Neural cell (in vitro differentiated cells): ENCODE data around the gene B4GALT4. TPM values are rescaled to one million over a fixed set of nuclear protein-coding genes. Genes with fewer than 3 reads are reported as not detected.

Experiments
- H2AFZ ChIP-seq: fragments of 200-600, 300-800 bp; sonication (generic), shearing (Covaris generic); 2 replicates; pipeline ENCODE4 v1.6.0; 2014; ENCODE audit warnings: low read depth, mild to moderate bottlenecking, antibody characterized with exemption, low read length, moderate library complexity
- H3F3A ChIP-seq: fragments of 200-600 bp; shearing (Covaris generic); 2 replicates; pipeline ENCODE4 v1.6.1; 2016; ENCODE audit warnings: mild to moderate bottlenecking, moderate library complexity, mixed read lengths, antibody characterized with exemption, low read length; ENCODE audit not compliant: insufficient read depth, poor library complexity, severe bottlenecking
- H3K27ac ChIP-seq: fragments of 200-600, 300-800 bp; sonication (generic), shearing (Covaris generic); 2 replicates; pipeline ENCODE4 v1.5.1; 2014; ENCODE audit warnings: mild to moderate bottlenecking, low read length, moderate library complexity
- H3K27me3 ChIP-seq: fragments of 300-800, 200-600 bp; sonication (generic), shearing (Covaris generic); 2 replicates; pipeline ENCODE4 v1.6.0; 2014; ENCODE audit warnings: mild to moderate bottlenecking, low read depth, low read length, moderate library complexity; ENCODE audit not compliant: insufficient read depth
- H3K36me3 ChIP-seq: fragments of 300-800, 200-600 bp; sonication (generic), shearing (Covaris generic); 2 replicates; pipeline ENCODE4 v1.5.1; 2014; ENCODE audit warnings: mild to moderate bottlenecking, antibody characterized with exemption, low read length, moderate library complexity; ENCODE audit not compliant: insufficient read depth
- H3K4me2 ChIP-seq: fragments of 300-800, 200-600 bp; sonication (generic), shearing (Covaris generic); 2 replicates; pipeline ENCODE4 v1.6.0; 2014; ENCODE audit warnings: mild to moderate bottlenecking, low read length
- H3K4me3 ChIP-seq: fragments of 300-800, 200-600 bp; sonication (generic), shearing (Covaris generic); 2 replicates; pipeline ENCODE4 v1.5.1; 2014; ENCODE audit warnings: mild to moderate bottlenecking, low read length, moderate library complexity
- H3K79me2 ChIP-seq: fragments of 200-600 bp; shearing (Covaris generic); replicated peaks from 2 replicates; pipeline ENCODE4 v1.6.0; 2014; ENCODE audit warnings: mild to moderate bottlenecking, low read length, moderate library complexity; ENCODE audit not compliant: insufficient read depth
- H3K9ac ChIP-seq: fragments of 300-800, 200-600 bp; sonication (generic), shearing (Covaris generic); 2 replicates; pipeline ENCODE4 v1.6.1; 2016; ENCODE audit warnings: mild to moderate bottlenecking, low read length, mixed read lengths
- H3K9me2 ChIP-seq: fragments of 200-600 bp; shearing (Covaris generic); 2 replicates; pipeline ENCODE4 v1.6.1; 2016; ENCODE audit warnings: mild to moderate bottlenecking, low read length, mixed read lengths; ENCODE audit not compliant: insufficient read depth
- H3K9me3 ChIP-seq: fragments of 200-600, 300-800 bp; sonication (generic), shearing (Covaris generic); 2 replicates; pipeline ENCODE4 v1.6.1; 2016; ENCODE audit warnings: mild to moderate bottlenecking, mixed run types, low read length, moderate library complexity, mixed read lengths
- H4K20me1 ChIP-seq: fragments of 200-600 bp; shearing (Covaris generic); 2 replicates; pipeline ENCODE4 v1.6.1; 2016; ENCODE audit warnings: mild to moderate bottlenecking, mixed run types; ENCODE audit not compliant: insufficient read depth
- EP300 ChIP-seq: fragments of 450-650 bp; conservative IDR thresholded peaks from 2 replicates; pipeline ENCODE4 v1.6.1; 2014; ENCODE audit warnings: antibody characterized with exemption, mild to moderate bottlenecking, moderate library complexity; ENCODE audit not compliant: poor library complexity, severe bottlenecking
- EZH2 ChIP-seq: fragments of 200-600, 300-800 bp; shearing (Covaris generic), sonication (generic); IDR thresholded peaks from 2 replicates; pipeline ENCODE4 v1.6.1; 2014; ENCODE audit warnings: antibody characterized with exemption, low read length, borderline replicate concordance, mild to moderate bottlenecking; ENCODE audit not compliant: insufficient read depth, poor library complexity, severe bottlenecking
- MXI1 ChIP-seq: fragments of 450-650 bp; conservative IDR thresholded peaks from 2 replicates; pipeline ENCODE4 v1.6.1; 2014; ENCODE audit warnings: antibody characterized with exemption, mild to moderate bottlenecking; ENCODE audit not compliant: poor library complexity, severe bottlenecking
- POLR2AphosphoS5 ChIP-seq: IDR thresholded peaks from 2 replicates; pipeline ENCODE4 v1.6.1; 2012
- RAD21 ChIP-seq: fragments of 450-650 bp; conservative IDR thresholded peaks from 2 replicates; pipeline ENCODE4 v1.6.1; 2014; ENCODE audit warnings: antibody characterized with exemption, mild to moderate bottlenecking, moderate library complexity
- SMC3 ChIP-seq: fragments of 450-650 bp; conservative IDR thresholded peaks from 2 replicates; pipeline ENCODE4 v1.6.1; 2014; ENCODE audit warnings: antibody characterized with exemption, mild to moderate bottlenecking, moderate library complexity; ENCODE audit not compliant: poor library complexity
- TAF1 ChIP-seq: IDR thresholded peaks from 2 replicates; pipeline ENCODE4 v1.6.1; 2012; ENCODE audit warnings: low read depth
- polyA plus RNA-seq: library from polyadenylated mRNA; depleted of rRNA; stranded (reverse); fragments of >200 nt; gene quantifications from 2 replicates; pipeline ENCODE4 v1.2.3, GENCODE V29; 2014
- TF ChIP-seq, protein P1 (sequence below): fragments of 450-650 bp; IDR thresholded peaks from 2 replicates; pipeline ENCODE4 v1.5.1; 2014; ENCODE audit warnings: antibody characterized with exemption, mild to moderate bottlenecking, moderate library complexity; ENCODE audit not compliant: poor library complexity, severe bottlenecking
- TF ChIP-seq, protein P2 (sequence below): IDR thresholded peaks from 2 replicates; pipeline ENCODE4 v1.6.1; 2012; ENCODE audit warnings: borderline replicate concordance

Gene B4GALT4
- polyA plus RNA-seq, 1 donor from 2014 or later: 11.8 TPM

DNA sequence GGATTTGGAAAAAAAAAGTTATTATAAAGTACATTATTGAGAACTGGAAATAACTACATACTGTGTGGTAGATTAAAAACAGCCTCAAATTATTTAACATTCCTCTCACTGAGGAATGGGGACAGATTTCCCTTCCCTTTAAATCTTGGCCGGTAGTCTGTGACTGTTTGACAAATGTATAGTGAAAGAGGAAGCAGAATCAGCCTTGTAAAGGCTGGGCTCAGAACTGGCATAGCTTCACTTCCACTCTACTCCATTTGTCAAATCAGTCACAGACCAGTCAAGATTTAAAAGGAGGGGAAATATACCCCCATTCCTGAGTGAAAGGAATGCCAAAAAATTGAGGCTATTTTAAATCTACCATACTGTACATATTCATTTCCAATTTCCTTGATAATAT, 18.2 kb upstream of the B4GALT4 start:
- Histone ChIP-seq H3K9ac (no peak overlapping the region), H2AFZ (no peak overlapping the region)

DNA sequence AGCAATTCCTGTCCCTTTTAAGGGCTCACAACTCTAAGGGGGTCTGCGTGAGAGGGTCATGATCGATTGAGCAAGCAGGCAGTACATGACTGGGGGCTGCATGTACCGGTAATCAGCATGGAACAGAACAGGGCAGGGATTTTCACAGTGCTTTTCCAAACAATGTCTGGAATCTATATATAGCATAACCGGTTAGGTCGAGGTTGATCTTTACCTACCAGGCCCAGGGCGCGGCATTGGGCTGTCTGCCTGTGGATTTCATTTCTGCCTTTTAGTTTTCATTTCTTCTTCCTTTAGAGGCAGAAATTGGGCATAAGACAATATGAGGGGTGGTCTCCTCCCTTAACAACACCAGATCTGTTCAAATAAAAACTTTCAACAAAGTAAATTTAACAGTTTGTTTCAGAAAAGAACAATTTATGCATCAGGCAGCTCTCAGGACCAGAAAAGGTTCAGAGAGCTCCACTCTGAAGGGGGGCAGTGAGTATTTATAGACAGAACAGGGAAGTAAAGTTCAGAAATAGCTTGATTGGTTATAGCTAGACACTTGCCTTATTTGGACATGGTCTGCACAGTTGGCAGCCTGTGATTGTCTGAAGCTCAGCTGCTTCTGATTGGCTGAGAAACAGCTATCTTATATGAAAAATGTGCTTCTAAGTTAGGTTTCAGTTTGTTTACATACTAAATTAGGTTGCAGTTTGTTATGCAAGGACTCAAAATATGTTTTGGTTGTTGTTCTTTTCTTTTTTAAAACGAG, 17.2 kb upstream of the B4GALT4 start:
- no peaks in the 10 kb centered on the region for H3K36me3 ChIP-seq
- H3K4me3 ChIP-seq: no peak overlapping the region
- no peaks in the 10 kb centered on the region for H3K27me3 ChIP-seq
- no peaks in the 10 kb centered on the region for H4K20me1 ChIP-seq
- TF ChIP-seq TAF1 (no peak), EZH2 (no peak), SMC3 (no peak), MXI1 (no peak), POLR2AphosphoS5 (no peak), EP300 (no peak), RAD21 (no peak)
- TF ChIP-seq, protein P1, sequence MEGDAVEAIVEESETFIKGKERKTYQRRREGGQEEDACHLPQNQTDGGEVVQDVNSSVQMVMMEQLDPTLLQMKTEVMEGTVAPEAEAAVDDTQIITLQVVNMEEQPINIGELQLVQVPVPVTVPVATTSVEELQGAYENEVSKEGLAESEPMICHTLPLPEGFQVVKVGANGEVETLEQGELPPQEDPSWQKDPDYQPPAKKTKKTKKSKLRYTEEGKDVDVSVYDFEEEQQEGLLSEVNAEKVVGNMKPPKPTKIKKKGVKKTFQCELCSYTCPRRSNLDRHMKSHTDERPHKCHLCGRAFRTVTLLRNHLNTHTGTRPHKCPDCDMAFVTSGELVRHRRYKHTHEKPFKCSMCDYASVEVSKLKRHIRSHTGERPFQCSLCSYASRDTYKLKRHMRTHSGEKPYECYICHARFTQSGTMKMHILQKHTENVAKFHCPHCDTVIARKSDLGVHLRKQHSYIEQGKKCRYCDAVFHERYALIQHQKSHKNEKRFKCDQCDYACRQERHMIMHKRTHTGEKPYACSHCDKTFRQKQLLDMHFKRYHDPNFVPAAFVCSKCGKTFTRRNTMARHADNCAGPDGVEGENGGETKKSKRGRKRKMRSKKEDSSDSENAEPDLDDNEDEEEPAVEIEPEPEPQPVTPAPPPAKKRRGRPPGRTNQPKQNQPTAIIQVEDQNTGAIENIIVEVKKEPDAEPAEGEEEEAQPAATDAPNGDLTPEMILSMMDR: no peak
- TF ChIP-seq, protein P2, sequence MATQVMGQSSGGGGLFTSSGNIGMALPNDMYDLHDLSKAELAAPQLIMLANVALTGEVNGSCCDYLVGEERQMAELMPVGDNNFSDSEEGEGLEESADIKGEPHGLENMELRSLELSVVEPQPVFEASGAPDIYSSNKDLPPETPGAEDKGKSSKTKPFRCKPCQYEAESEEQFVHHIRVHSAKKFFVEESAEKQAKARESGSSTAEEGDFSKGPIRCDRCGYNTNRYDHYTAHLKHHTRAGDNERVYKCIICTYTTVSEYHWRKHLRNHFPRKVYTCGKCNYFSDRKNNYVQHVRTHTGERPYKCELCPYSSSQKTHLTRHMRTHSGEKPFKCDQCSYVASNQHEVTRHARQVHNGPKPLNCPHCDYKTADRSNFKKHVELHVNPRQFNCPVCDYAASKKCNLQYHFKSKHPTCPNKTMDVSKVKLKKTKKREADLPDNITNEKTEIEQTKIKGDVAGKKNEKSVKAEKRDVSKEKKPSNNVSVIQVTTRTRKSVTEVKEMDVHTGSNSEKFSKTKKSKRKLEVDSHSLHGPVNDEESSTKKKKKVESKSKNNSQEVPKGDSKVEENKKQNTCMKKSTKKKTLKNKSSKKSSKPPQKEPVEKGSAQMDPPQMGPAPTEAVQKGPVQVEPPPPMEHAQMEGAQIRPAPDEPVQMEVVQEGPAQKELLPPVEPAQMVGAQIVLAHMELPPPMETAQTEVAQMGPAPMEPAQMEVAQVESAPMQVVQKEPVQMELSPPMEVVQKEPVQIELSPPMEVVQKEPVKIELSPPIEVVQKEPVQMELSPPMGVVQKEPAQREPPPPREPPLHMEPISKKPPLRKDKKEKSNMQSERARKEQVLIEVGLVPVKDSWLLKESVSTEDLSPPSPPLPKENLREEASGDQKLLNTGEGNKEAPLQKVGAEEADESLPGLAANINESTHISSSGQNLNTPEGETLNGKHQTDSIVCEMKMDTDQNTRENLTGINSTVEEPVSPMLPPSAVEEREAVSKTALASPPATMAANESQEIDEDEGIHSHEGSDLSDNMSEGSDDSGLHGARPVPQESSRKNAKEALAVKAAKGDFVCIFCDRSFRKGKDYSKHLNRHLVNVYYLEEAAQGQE: no peak
- H3K4me2 ChIP-seq: no peak overlapping the region
- no peaks in the 10 kb centered on the region for H3K79me2 ChIP-seq
- no peaks in the 10 kb centered on the region for H3F3A ChIP-seq
- no peaks in the 10 kb centered on the region for H3K9me3 ChIP-seq
- H2AFZ ChIP-seq: no peak overlapping the region
- H3K9ac ChIP-seq: no peak overlapping the region
- no peak overlapping the region for H3K27ac ChIP-seq
- H3K9me2 ChIP-seq: no peaks in the 10 kb centered on the region

More for the DNA sequence above, 18.2 kb upstream of the B4GALT4 start:
- TF ChIP-seq TAF1 (no peak), RAD21 (no peak), MXI1 (no peak), EP300 (no peak), POLR2AphosphoS5 (no peak), EZH2 (no peak), SMC3 (no peak)
- TF ChIP-seq, protein P1: no peak
- TF ChIP-seq, protein P2: no peak
- Histone ChIP-seq H4K20me1 (no peaks in the 10 kb centered on the region), H3K36me3 (no peaks in the 10 kb centered on the region), H3K9me2 (no peaks in the 10 kb centered on the region), H3K79me2 (no peaks in the 10 kb centered on the region), H3K9me3 (no peaks in the 10 kb centered on the region), H3K27ac (no peak overlapping the region), H3F3A (no peaks in the 10 kb centered on the region), H3K27me3 (no peaks in the 10 kb centered on the region), H3K4me3 (no peak overlapping the region), H3K4me2 (no peak overlapping the region)
